ENCODE results near the gene CLCC1. TPM values are rescaled to one million over a fixed set of nuclear protein-coding genes. Genes with fewer than 3 reads are reported as not detected.

CLCC1 gene, protein sequence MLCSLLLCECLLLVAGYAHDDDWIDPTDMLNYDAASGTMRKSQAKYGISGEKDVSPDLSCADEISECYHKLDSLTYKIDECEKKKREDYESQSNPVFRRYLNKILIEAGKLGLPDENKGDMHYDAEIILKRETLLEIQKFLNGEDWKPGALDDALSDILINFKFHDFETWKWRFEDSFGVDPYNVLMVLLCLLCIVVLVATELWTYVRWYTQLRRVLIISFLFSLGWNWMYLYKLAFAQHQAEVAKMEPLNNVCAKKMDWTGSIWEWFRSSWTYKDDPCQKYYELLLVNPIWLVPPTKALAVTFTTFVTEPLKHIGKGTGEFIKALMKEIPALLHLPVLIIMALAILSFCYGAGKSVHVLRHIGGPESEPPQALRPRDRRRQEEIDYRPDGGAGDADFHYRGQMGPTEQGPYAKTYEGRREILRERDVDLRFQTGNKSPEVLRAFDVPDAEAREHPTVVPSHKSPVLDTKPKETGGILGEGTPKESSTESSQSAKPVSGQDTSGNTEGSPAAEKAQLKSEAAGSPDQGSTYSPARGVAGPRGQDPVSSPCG
- total RNA-seq (2014; rRNA removed; shearing (Covaris generic)) (16.6 and 22.6 TPM in 2 replicates), polyA plus RNA-seq (2016; fragmentation: Nextera tagmentation; extraction: Ambion mirVana) (13.8 and 18.4 TPM in 2 replicates)
- long read RNA-seq, full-length matches to known transcripts = 4 of 9 reads
- long read RNA-seq, partial matches to known transcripts = 2 of 9 reads
- long read RNA-seq, other reads (novel, unspliced or antisense) = 3 of 9 reads

DNA sequence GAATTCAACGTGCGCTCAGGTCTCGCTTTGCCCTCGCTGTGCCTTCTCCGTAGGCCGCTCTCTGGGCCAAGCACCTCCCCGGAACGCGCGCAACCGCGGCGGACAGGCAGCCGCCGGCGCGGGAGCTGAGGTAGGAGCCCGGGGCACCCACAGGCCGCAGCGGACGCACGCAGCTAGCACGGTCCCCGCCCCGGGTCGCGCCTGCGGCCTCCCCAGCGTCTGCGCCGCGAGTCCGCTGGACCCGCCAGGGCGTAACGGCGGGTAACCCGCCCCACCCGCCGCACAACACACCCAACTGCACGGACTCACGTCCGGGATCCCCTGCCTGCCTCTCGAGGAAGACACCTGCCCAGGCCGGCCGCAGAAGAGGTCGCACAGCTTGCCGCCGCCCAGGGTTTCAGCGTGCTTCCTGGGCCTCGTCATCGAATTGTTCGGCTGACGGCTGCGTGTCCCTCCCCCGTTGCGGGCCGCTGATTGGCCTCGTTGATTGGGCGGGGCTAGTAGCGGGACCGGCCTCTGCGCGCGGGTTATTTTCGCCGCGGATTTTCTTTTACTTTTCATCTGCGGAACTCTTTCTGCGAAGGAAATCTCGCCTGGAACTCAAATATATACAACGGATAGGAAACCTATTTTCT, at the start of gene CLCC1:
TSS of gene CLCC1 (minus strand) at position 433 of the 635 bp plus-strand sequence. CDS start 13,047 bp downstream, outside the sequence.
- H4K20me1 ChIP-seq (replicated peaks; ENCODE audit: insufficient read depth) = no peaks in the 10 kb centered on the region; the same call in none of the 2 replicates
- TF ChIP-seq CREB1 (CRISPR knock-in tag; IDR thresholded peaks at IDR 0.05; ENCODE audit: low read depth) (peak; percentile 84), STAT1 (IDR thresholded peaks at IDR 0.05; ENCODE audit: unreplicated experiment) (no peak), JUNB (IDR thresholded peaks at IDR 0.05; ENCODE audit: unreplicated experiment) (no peak), EZH2 (IDR thresholded peaks at IDR 0.05; ENCODE audit: low read depth, unreplicated experiment) (no peak), EZH2phosphoT487 (IDR thresholded peaks at IDR 0.05; ENCODE audit: unreplicated experiment) (no peak), ZNF331 (CRISPR knock-in tag; IDR thresholded peaks at IDR 0.05; ENCODE audit: low read depth) (no peak), POLR2AphosphoS5 (IDR thresholded peaks at IDR 0.05; ENCODE audit: low read depth) (peak; percentile 96), NANOG (IDR thresholded peaks at IDR 0.05; ENCODE audit: borderline replicate concordance) (no peak)
- TF ChIP-seq, protein P1, sequence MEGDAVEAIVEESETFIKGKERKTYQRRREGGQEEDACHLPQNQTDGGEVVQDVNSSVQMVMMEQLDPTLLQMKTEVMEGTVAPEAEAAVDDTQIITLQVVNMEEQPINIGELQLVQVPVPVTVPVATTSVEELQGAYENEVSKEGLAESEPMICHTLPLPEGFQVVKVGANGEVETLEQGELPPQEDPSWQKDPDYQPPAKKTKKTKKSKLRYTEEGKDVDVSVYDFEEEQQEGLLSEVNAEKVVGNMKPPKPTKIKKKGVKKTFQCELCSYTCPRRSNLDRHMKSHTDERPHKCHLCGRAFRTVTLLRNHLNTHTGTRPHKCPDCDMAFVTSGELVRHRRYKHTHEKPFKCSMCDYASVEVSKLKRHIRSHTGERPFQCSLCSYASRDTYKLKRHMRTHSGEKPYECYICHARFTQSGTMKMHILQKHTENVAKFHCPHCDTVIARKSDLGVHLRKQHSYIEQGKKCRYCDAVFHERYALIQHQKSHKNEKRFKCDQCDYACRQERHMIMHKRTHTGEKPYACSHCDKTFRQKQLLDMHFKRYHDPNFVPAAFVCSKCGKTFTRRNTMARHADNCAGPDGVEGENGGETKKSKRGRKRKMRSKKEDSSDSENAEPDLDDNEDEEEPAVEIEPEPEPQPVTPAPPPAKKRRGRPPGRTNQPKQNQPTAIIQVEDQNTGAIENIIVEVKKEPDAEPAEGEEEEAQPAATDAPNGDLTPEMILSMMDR (conservative IDR thresholded peaks at IDR 0.05; ENCODE audit: low read depth in 2 of 2) = no peak
- TF ChIP-seq, protein P2, sequence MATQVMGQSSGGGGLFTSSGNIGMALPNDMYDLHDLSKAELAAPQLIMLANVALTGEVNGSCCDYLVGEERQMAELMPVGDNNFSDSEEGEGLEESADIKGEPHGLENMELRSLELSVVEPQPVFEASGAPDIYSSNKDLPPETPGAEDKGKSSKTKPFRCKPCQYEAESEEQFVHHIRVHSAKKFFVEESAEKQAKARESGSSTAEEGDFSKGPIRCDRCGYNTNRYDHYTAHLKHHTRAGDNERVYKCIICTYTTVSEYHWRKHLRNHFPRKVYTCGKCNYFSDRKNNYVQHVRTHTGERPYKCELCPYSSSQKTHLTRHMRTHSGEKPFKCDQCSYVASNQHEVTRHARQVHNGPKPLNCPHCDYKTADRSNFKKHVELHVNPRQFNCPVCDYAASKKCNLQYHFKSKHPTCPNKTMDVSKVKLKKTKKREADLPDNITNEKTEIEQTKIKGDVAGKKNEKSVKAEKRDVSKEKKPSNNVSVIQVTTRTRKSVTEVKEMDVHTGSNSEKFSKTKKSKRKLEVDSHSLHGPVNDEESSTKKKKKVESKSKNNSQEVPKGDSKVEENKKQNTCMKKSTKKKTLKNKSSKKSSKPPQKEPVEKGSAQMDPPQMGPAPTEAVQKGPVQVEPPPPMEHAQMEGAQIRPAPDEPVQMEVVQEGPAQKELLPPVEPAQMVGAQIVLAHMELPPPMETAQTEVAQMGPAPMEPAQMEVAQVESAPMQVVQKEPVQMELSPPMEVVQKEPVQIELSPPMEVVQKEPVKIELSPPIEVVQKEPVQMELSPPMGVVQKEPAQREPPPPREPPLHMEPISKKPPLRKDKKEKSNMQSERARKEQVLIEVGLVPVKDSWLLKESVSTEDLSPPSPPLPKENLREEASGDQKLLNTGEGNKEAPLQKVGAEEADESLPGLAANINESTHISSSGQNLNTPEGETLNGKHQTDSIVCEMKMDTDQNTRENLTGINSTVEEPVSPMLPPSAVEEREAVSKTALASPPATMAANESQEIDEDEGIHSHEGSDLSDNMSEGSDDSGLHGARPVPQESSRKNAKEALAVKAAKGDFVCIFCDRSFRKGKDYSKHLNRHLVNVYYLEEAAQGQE (IDR thresholded peaks at IDR 0.05; ENCODE audit: unreplicated experiment) = no peak
- TF ChIP-seq, protein P3, sequence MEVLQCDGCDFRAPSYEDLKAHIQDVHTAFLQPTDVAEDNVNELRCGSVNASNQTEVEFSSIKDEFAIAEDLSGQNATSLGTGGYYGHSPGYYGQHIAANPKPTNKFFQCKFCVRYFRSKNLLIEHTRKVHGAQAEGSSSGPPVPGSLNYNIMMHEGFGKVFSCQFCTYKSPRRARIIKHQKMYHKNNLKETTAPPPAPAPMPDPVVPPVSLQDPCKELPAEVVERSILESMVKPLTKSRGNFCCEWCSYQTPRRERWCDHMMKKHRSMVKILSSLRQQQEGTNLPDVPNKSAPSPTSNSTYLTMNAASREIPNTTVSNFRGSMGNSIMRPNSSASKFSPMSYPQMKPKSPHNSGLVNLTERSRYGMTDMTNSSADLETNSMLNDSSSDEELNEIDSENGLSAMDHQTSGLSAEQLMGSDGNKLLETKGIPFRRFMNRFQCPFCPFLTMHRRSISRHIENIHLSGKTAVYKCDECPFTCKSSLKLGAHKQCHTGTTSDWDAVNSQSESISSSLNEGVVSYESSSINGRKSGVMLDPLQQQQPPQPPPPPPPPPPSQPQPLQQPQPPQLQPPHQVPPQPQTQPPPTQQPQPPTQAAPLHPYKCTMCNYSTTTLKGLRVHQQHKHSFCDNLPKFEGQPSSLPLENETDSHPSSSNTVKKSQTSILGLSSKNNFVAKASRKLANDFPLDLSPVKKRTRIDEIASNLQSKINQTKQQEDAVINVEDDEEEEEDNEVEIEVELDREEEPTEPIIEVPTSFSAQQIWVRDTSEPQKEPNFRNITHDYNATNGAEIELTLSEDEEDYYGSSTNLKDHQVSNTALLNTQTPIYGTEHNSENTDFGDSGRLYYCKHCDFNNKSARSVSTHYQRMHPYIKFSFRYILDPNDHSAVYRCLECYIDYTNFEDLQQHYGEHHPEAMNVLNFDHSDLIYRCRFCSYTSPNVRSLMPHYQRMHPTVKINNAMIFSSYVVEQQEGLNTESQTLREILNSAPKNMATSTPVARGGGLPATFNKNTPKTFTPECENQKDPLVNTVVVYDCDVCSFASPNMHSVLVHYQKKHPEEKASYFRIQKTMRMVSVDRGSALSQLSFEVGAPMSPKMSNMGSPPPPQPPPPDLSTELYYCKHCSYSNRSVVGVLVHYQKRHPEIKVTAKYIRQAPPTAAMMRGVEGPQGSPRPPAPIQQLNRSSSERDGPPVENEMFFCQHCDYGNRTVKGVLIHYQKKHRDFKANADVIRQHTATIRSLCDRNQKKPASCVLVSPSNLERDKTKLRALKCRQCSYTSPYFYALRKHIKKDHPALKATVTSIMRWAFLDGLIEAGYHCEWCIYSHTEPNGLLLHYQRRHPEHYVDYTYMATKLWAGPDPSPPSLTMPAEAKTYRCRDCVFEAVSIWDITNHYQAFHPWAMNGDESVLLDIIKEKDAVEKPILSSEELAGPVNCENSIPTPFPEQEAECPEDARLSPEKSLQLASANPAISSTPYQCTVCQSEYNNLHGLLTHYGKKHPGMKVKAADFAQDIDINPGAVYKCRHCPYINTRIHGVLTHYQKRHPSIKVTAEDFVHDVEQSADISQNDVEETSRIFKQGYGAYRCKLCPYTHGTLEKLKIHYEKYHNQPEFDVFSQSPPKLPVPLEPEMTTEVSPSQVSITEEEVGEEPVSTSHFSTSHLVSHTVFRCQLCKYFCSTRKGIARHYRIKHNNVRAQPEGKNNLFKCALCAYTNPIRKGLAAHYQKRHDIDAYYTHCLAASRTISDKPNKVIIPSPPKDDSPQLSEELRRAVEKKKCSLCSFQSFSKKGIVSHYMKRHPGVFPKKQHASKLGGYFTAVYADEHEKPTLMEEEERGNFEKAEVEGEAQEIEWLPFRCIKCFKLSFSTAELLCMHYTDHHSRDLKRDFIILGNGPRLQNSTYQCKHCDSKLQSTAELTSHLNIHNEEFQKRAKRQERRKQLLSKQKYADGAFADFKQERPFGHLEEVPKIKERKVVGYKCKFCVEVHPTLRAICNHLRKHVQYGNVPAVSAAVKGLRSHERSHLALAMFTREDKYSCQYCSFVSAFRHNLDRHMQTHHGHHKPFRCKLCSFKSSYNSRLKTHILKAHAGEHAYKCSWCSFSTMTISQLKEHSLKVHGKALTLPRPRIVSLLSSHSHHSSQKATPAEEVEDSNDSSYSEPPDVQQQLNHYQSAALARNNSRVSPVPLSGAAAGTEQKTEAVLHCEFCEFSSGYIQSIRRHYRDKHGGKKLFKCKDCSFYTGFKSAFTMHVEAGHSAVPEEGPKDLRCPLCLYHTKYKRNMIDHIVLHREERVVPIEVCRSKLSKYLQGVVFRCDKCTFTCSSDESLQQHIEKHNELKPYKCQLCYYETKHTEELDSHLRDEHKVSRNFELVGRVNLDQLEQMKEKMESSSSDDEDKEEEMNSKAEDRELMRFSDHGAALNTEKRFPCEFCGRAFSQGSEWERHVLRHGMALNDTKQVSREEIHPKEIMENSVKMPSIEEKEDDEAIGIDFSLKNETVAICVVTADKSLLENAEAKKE (CRISPR knock-in tag; IDR thresholded peaks at IDR 0.05) = no peak

More for the DNA sequence above, at the start of gene CLCC1:
- peak within 1 kb of the TSS; percentile 81 for H3K4me2 ChIP-seq
- H3K36me3 ChIP-seq (ENCODE audit: insufficient read depth) = no peaks in the 10 kb centered on the region; the same call in 1 of the 2 replicates
- H3K27ac ChIP-seq (ENCODE audit: low read depth) = peak within 1 kb of the TSS; percentile 20; the same call in 1 of the 2 replicates
- H2AFZ ChIP-seq = peak within 1 kb of the TSS; percentile 69
- peak within 1 kb of the TSS; percentile 88 for H3K4me3 ChIP-seq
- Mint-ChIP-seq H3K4me3 (peak within 1 kb of the TSS; percentile 81), H3K4me1 (peaks cover 4% of the 10 kb centered on the region), H3K9me3 (no peaks in the 10 kb centered on the region), H3K36me3 (ENCODE audit: low read depth) (no peaks in the 10 kb centered on the region), H3K27me3 (ENCODE audit: insufficient read depth, low read depth, poor library complexity) (peaks cover 2% of the 10 kb centered on the region), H3K27ac (peak within 1 kb of the TSS; percentile 73)
- H3K79me2 ChIP-seq (replicated peaks; ENCODE audit: insufficient read depth) = peaks cover 47% of the 10 kb centered on the region
- no peaks in the 10 kb centered on the region for H3K27me3 ChIP-seq (ENCODE audit: insufficient read depth)
- H3K4me1 ChIP-seq (ENCODE audit: insufficient read depth) = peaks cover 9% of the 10 kb centered on the region
- DNase-seq (ENCODE audit: low spot score) (peak; percentile 97), ATAC-seq (peak; percentile 93)
- H3K9me2 ChIP-seq (ENCODE audit: insufficient read depth) = no peaks in the 10 kb centered on the region
- H3F3A ChIP-seq (replicated peaks; ENCODE audit: low read depth) = 0 out of 2 replicates have a peak, but pooled peaks cover 5% of the 10 kb centered on the region

Measured in GM23338 (cell line).